Thyroid gland (tissue), 4 donors: Measurements from ENCODE around the gene VPS51. TPM values are rescaled to one million over a fixed set of nuclear protein-coding genes. Genes with fewer than 3 reads are reported as not detected.

ENCODE experiments used
- DNase-seq, 2 donors: peaks; one replicate each; pipeline ENCODE4 v3.0.0-alpha.2; 2019
- H3K27ac ChIP-seq, 3 donors: fragments of 200-600 bp; sonication (generic); 1 replicate in 2 of 3; 2 replicates in 1 of 3; pipeline ENCODE4 v1.5.1; 2016 to 2019; ENCODE audit warnings: mild to moderate bottlenecking in 1 of 3, moderate library complexity in 1 of 3
- H3K27me3 ChIP-seq: fragments of 200-600 bp; sonication (generic); one replicate; pipeline ENCODE4 v1.5.1; 2019
- H3K36me3 ChIP-seq, 2 donors: fragments of 200-600 bp; sonication (generic); one replicate each; pipeline ENCODE4 v1.5.1; 2016 to 2019
- H3K4me1 ChIP-seq, 2 donors: fragments of 200-600 bp; sonication (generic); one replicate each; pipeline ENCODE4 v1.5.1; 2017 to 2019
- H3K4me3 ChIP-seq, 3 donors: fragments of 200-600 bp; sonication (generic); replicated peaks in 1 of 3; 1 replicate in 2 of 3; 2 replicates in 1 of 3; pipeline ENCODE4 v1.5.1; 2016; ENCODE audit warnings: mild to moderate bottlenecking in 1 of 3
- H3K9me3 ChIP-seq: fragments of 200-600 bp; sonication (generic); one replicate; pipeline ENCODE4 v1.5.1; 2017
- POLR2A ChIP-seq, 2 donors: fragments of 450-650 bp; IDR thresholded peaks; one replicate each; pipeline ENCODE4 v1.6.1; 2017; ENCODE audit warnings: antibody characterized with exemption in 2 of 2, mild to moderate bottlenecking in 2 of 2, moderate library complexity in 1 of 2
- WGBS, 2 donors: methylation state at CpG; one replicate each; pipeline ENCODE4 v1.1.5; 2017; 5-methylcytosine and 5-hydroxymethylcytosine counted together
- intact Hi-C: fragments of 100-400 bp; cut with DNase I; formaldehyde crosslinking; loops from one replicate; pipeline ENCODE4 v1.15.1; 2023
- total RNA-seq, 4 donors: library from RNA; depleted of rRNA; stranded (reverse); fragments of >200 nt; gene quantifications; one replicate each; pipeline ENCODE4 v1.2.3, GENCODE V29; 2016
- TF ChIP-seq, protein P1 (sequence below), 6 experiments: fragments of 200-600 bp in 3 of 6; fragments of 450-650 bp in 3 of 6; sonication (generic) in 3 of 6; IDR thresholded peaks; one replicate each; pipeline ENCODE4 v1.5.1; 2016 to 2019; ENCODE audit warnings: antibody characterized with exemption in 6 of 6, mild to moderate bottlenecking in 2 of 6, inconsistent platforms in 1 of 6, moderate library complexity in 1 of 6

The VPS51 gene
- total RNA-seq, 4 donors from 2014 or later = 222 to 608 (median 469) TPM

GRCh38 chr11:65059523-65059922 lies 36.5 kb upstream of the VPS51 start:
- Histone ChIP-seq H3K4me3 (no peak overlapping the region), H3K27me3 (no peaks in the 10 kb centered on the region), H3K4me1 (no peaks in the 10 kb centered on the region), H3K9me3 (no peaks in the 10 kb centered on the region), H3K36me3 (no peaks in the 10 kb centered on the region), H3K27ac (no peak overlapping the region)
- intact Hi-C loops = no loop called here
- TF ChIP-seq, protein P1, sequence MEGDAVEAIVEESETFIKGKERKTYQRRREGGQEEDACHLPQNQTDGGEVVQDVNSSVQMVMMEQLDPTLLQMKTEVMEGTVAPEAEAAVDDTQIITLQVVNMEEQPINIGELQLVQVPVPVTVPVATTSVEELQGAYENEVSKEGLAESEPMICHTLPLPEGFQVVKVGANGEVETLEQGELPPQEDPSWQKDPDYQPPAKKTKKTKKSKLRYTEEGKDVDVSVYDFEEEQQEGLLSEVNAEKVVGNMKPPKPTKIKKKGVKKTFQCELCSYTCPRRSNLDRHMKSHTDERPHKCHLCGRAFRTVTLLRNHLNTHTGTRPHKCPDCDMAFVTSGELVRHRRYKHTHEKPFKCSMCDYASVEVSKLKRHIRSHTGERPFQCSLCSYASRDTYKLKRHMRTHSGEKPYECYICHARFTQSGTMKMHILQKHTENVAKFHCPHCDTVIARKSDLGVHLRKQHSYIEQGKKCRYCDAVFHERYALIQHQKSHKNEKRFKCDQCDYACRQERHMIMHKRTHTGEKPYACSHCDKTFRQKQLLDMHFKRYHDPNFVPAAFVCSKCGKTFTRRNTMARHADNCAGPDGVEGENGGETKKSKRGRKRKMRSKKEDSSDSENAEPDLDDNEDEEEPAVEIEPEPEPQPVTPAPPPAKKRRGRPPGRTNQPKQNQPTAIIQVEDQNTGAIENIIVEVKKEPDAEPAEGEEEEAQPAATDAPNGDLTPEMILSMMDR (IDR thresholded peaks at IDR 0.05) = no peak
- no peak for TF ChIP-seq POLR2A (IDR thresholded peaks at IDR 0.05)
- 46 to 70% methylated on average over 3 of the region's 3 CpGs for WGBS, 2 donors
- DNase-seq = no peak

DNA sequence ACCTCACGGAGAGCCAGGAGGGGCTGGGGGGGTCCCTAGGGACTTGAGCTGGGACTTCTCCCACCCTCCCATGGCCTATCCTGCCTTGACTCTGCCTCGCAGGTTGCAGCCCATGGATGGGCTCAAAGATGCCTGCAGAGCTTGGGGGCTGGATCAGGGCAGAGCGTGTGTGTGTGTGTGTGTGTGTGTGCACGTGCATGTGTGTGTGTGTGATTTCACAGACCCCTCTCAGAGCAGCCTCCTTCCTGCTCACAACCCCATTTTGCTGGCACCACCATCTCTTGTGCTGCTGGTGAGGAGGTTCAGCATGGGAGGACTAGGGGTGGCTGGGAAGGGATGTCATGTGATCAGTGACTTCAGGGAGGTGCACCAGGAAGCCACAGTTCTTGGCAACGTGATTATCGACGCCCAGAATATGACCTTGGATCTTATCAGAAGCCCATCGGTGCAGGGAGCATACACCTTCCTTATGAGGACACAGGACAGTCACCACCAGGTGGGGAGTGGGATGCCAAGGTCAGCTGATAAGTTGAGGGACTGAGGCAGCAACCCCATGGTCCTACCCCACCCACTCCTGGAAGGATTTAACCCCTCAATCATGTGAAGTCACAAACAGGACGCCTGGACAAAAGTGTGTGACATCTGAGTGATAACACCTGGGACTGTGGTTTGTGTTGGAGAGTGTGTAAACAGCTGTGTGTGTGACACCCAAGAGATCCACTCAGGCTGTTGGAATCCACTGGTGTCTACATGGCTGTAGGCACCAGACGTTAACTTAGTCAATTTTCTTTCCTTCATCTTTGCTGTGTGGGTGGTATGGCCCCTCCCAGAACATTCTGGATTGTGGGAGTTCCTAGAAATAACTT lies 35.8 kb upstream of the VPS51 start:
- intact Hi-C loops = no loop called here
- Histone ChIP-seq H3K27ac (no peak overlapping the region), H3K9me3 (no peaks in the 10 kb centered on the region), H3K4me3 (no peak overlapping the region), H3K4me1 (no peaks in the 10 kb centered on the region), H3K36me3 (no peaks in the 10 kb centered on the region), H3K27me3 (no peaks in the 10 kb centered on the region)
- 72 to 74% methylated on average over 6 to 10 of the region's 10 CpGs for WGBS, 2 donors
- TF ChIP-seq, protein P1 (IDR thresholded peaks at IDR 0.05) = no peak
- no peak for TF ChIP-seq POLR2A (IDR thresholded peaks at IDR 0.05)
- no peak for DNase-seq

GRCh38 chr11:65060913-65061408 lies 35.1 kb upstream of the VPS51 start:
- intact Hi-C loops = no loop called here

DNA sequence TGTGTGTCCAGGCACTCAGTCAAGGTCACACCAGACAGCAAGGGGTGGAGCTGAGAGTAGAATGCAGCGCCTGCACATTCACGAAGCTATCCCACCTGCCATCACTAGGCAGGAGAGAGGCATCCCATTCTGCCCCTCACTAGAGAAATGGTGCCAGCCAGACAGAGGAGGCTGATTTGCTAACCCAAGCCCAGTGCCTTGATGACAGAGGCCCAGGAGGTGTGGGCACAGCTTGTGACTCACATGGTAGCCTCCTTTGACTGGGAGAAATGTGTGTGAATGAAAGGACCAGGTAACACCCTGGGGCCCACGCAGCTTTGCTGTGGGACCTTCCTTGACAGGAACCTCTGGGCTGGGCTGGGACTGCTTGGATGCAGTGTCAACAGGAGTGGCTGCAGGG lies 32.5 kb upstream of the VPS51 start:
- H3K36me3 ChIP-seq = no peaks in the 10 kb centered on the region
- H3K27me3 ChIP-seq = no peaks in the 10 kb centered on the region
- H3K4me3 ChIP-seq = no peak overlapping the region
- TF ChIP-seq POLR2A (IDR thresholded peaks at IDR 0.05) = no peak
- TF ChIP-seq, protein P1 (IDR thresholded peaks at IDR 0.05) = no peak
- intact Hi-C loops = no loop called here
- H3K4me1 ChIP-seq = no peaks in the 10 kb centered on the region
- no peak overlapping the region for H3K27ac ChIP-seq
- no peaks in the 10 kb centered on the region for H3K9me3 ChIP-seq
- DNase-seq = no peak
- 76 to 80% methylated on average over 2 to 3 of the region's 3 CpGs for WGBS, 2 donors

More at GRCh38 chr11:65060913-65061408, 35.1 kb upstream of the VPS51 start:
- no peaks in the 10 kb centered on the region for H3K36me3 ChIP-seq
- no peaks in the 10 kb centered on the region for H3K27me3 ChIP-seq
- H3K4me1 ChIP-seq = no peaks in the 10 kb centered on the region
- no peaks in the 10 kb centered on the region for H3K9me3 ChIP-seq
- DNase-seq = no peak
- WGBS, 2 donors = 55 to 61% methylated on average over 9 of the region's 9 CpGs
- TF ChIP-seq POLR2A (IDR thresholded peaks at IDR 0.05) = no peak
- TF ChIP-seq, protein P1 (IDR thresholded peaks at IDR 0.05) = no peak
- no peak overlapping the region for H3K4me3 ChIP-seq
- no peak overlapping the region for H3K27ac ChIP-seq

DNA sequence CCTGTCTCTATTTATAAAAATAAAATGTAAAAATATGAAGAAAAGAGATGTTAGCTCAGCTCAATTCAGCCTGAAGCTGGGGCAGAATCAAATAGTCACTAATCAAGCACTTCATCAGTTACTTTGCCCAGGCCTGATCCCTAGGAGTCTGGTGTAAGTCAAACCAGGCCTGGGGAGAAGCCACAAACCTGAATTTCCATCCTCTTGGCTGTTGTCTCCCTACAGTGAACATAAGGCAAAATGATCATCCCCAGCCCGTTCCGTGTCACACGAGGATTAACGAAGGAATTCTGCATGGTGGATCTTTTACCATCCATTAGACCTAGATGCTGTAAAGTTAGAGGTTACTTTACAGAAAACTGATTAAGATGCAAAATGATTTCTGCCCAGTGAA lies 31.2 kb upstream of the VPS51 start:
- no peak overlapping the region for H3K27ac ChIP-seq
- WGBS, 2 donors = 89% methylated on average over 4 of the region's 4 CpGs

More for the DNA sequence above, 31.2 kb upstream of the VPS51 start:
- Histone ChIP-seq H3K27me3 (no peaks in the 10 kb centered on the region), H3K36me3 (no peaks in the 10 kb centered on the region), H3K9me3 (no peaks in the 10 kb centered on the region), H3K4me3 (no peak overlapping the region), H3K4me1 (no peaks in the 10 kb centered on the region)
- intact Hi-C loops = no loop called here
- no peak for TF ChIP-seq POLR2A (IDR thresholded peaks at IDR 0.05)
- TF ChIP-seq, protein P1 (IDR thresholded peaks at IDR 0.05) = no peak
- DNase-seq = no peak
